ENCODE data around the gene LRMDA. TPM values are rescaled to one million over a fixed set of nuclear protein-coding genes. Genes with fewer than 3 reads are reported as not detected.

LRMDA gene
- total RNA-seq, 1 donor from 2014 or later: 4.5 TPM

GRCh38 chr10:75400771-75401568 lies 30.5 kb upstream of the LRMDA start:
- intact Hi-C loops (cut with DNase I): loop anchor here (5.0 to 10.0 kb wide), 4 partner anchors 194 to 1146 kb away; no protein-coding TSS in a partner anchor
- DNase-seq (ENCODE audit: low spot score): no peak

GRCh38 chr10:75401569-75402485 lies 29.6 kb upstream of the LRMDA start, which contains the start of gene ZNF503:
ZNF503 (minus strand) TSS chr10:75401764; CDS start chr10:75401419, 345 bp downstream.
- peak; percentile 97 for DNase-seq (ENCODE audit: low spot score)
- intact Hi-C loops (cut with DNase I): loop anchor here (2.0 to 10.0 kb wide), 5 partner anchors 193 to 1145 kb away; no protein-coding TSS in a partner anchor

- intact Hi-C loops (cut with DNase I): loop anchor here (2.0 to 10.0 kb wide), 5 partner anchors 192 to 1145 kb away; no protein-coding TSS in a partner anchor
- DNase-seq (ENCODE audit: low spot score): no peak
Observed at GRCh38 chr10:75402486-75403143, 28.8 kb upstream of the LRMDA start.

GRCh38 chr10:75403144-75403938 lies 28.1 kb upstream of the LRMDA start:
- DNase-seq (ENCODE audit: low spot score): no peak
- intact Hi-C loops (cut with DNase I): loop anchor here (2.0 to 10.0 kb wide), 5 partner anchors 191 to 1144 kb away; no protein-coding TSS in a partner anchor

GRCh38 chr10:75403939-75404814 lies 27.2 kb upstream of the LRMDA start:
- intact Hi-C loops (cut with DNase I): loop anchor here (2.0 to 10.0 kb wide), 5 partner anchors 191 to 1143 kb away; no protein-coding TSS in a partner anchor
- no peak for DNase-seq (ENCODE audit: low spot score)

- no peak for DNase-seq (ENCODE audit: low spot score)
Observed at GRCh38 chr10:75404815-75405597, 26.4 kb upstream of the LRMDA start.

GRCh38 chr10:75405598-75406461 lies 25.6 kb upstream of the LRMDA start:
- intact Hi-C loops (cut with DNase I): loop anchor here (5.0 to 10.0 kb wide), 3 partner anchors 61 to 369 kb away; no protein-coding TSS in a partner anchor
- no peak for DNase-seq (ENCODE audit: low spot score)

More at GRCh38 chr10:75404815-75405597, 26.4 kb upstream of the LRMDA start:
- intact Hi-C loops (cut with DNase I): loop anchor here (5.0 to 10.0 kb wide), 5 partner anchors 62 to 1142 kb away; no protein-coding TSS in a partner anchor

GRCh38 chr10:75406462-75407223 lies 24.8 kb upstream of the LRMDA start:
- no peak for DNase-seq (ENCODE audit: low spot score)
- intact Hi-C loops (cut with DNase I): loop anchor here (5.0 to 10.0 kb wide), 3 partner anchors 61 to 368 kb away; no protein-coding TSS in a partner anchor

- DNase-seq (ENCODE audit: low spot score): no peak
- intact Hi-C loops (cut with DNase I): loop anchor here (5.0 to 10.0 kb wide), 3 partner anchors 60 to 368 kb away; no protein-coding TSS in a partner anchor
Observed at GRCh38 chr10:75407224-75407712, 24.2 kb upstream of the LRMDA start.

GRCh38 chr10:75407713-75408508 lies 23.5 kb upstream of the LRMDA start:
- intact Hi-C loops (cut with DNase I): loop anchor here (2.0 to 10.0 kb wide), 4 partner anchors 23 to 367 kb away; partner anchors contain the start of gene LRMDA
- no peak for DNase-seq (ENCODE audit: low spot score)

- no peak for DNase-seq (ENCODE audit: low spot score)
- intact Hi-C loops (cut with DNase I): loop anchor here (2.0 to 10.0 kb wide), 4 partner anchors 22 to 366 kb away; partner anchors contain the start of gene LRMDA
Observed at GRCh38 chr10:75408509-75408875, 22.9 kb upstream of the LRMDA start.

- intact Hi-C loops (cut with DNase I): loop anchor here (2.0 to 10.0 kb wide), 4 partner anchors 22 to 366 kb away; partner anchors contain the start of gene LRMDA
- DNase-seq (ENCODE audit: low spot score): peak; percentile 85
Observed at GRCh38 chr10:75408911-75409885, 22.2 kb upstream of the LRMDA start.
